Chondrocyte (in vitro differentiated cells): ENCODE data around the gene SLC2A13. TPM values are rescaled to one million over a fixed set of nuclear protein-coding genes. Genes with fewer than 3 reads are reported as not detected.
"Not testable (repeated sequence)": the region's sequence is repeated elsewhere in the genome, so short reads cannot be mapped to it uniquely, and the experiment has no call there.

Source experiments
- DNase-seq: peaks from one replicate; pipeline ENCODE4 v3.0.0; 2021; ENCODE audit warnings: mixed read lengths, low spot score
- H3K27ac Mint-ChIP-seq: one replicate; pipeline ENCODE4 v1.8.0; 2021; ENCODE audit warnings: mild to moderate bottlenecking, moderate library complexity, mixed read lengths; ENCODE audit not compliant: unreplicated experiment
- H3K27me3 Mint-ChIP-seq: 2 replicates; pipeline ENCODE4 v1.8.0; 2021; ENCODE audit warnings: low read depth, mixed read lengths
- H3K36me3 Mint-ChIP-seq: 2 replicates; pipeline ENCODE4 v1.8.0; 2021; ENCODE audit warnings: low read depth, mixed read lengths
- H3K4me1 Mint-ChIP-seq: 2 replicates; pipeline ENCODE4 v1.8.0; 2021; ENCODE audit warnings: low read depth, mild to moderate bottlenecking, mixed read lengths
- H3K4me3 Mint-ChIP-seq: one replicate; pipeline ENCODE4 v1.8.0; 2021; ENCODE audit warnings: mild to moderate bottlenecking, moderate library complexity, mixed read lengths; ENCODE audit not compliant: unreplicated experiment
- H3K9me3 Mint-ChIP-seq: 2 replicates; pipeline ENCODE4 v1.8.0; 2021; ENCODE audit warnings: low read depth, mixed read lengths
- CTCF ChIP-seq: fragments of 200-600 bp; sonication (generic); IDR thresholded peaks from 2 replicates; pipeline ENCODE4 v1.5.0; 2021; ENCODE audit warnings: antibody characterized with exemption, mild to moderate bottlenecking, moderate library complexity
- total RNA-seq: library from RNA; stranded (reverse); gene quantifications from 3 replicates; pipeline ENCODE4 v1.2.1, GENCODE V29; 2021

SLC2A13 gene
- total RNA-seq, 1 donor from 2014 or later: 14.4 TPM

- Mint-ChIP-seq H3K27ac (no peak overlapping the region), H3K36me3 (peaks cover 4% of the 10 kb centered on the region), H3K27me3 (no peaks in the 10 kb centered on the region), H3K4me3 (no peak overlapping the region), H3K9me3 (peaks cover 4% of the 10 kb centered on the region), H3K4me1 (no peaks in the 10 kb centered on the region)
- DNase-seq: no peak
- TF ChIP-seq CTCF: no peak
Observed at GRCh38 chr12:39860695-39861094, 245.2 kb downstream of the SLC2A13 start.

GRCh38 chr12:39853003-39853402 lies 252.9 kb downstream of the SLC2A13 start:
- TF ChIP-seq CTCF: no peak
- H3K9me3 Mint-ChIP-seq: peaks cover 4% of the 10 kb centered on the region
- no peak overlapping the region for H3K27ac Mint-ChIP-seq
- H3K36me3 Mint-ChIP-seq: peaks cover 6% of the 10 kb centered on the region
- DNase-seq: no peak
- no peaks in the 10 kb centered on the region for H3K27me3 Mint-ChIP-seq
- no peak overlapping the region for H3K4me3 Mint-ChIP-seq
- no peaks in the 10 kb centered on the region for H3K4me1 Mint-ChIP-seq

GRCh38 chr12:39852346-39852745 lies 253.5 kb downstream of the SLC2A13 start:
- peaks cover 6% of the 10 kb centered on the region for H3K36me3 Mint-ChIP-seq
- no peak for DNase-seq

GRCh38 chr12:39848218-39848617 lies 257.7 kb downstream of the SLC2A13 start:
- not testable (repeated sequence) for H3K27ac Mint-ChIP-seq, DNase-seq, H3K9me3 Mint-ChIP-seq, H3K27me3 Mint-ChIP-seq, H3K4me3 Mint-ChIP-seq, H3K36me3 Mint-ChIP-seq, H3K4me1 Mint-ChIP-seq

More at GRCh38 chr12:39852346-39852745, 253.5 kb downstream of the SLC2A13 start:
- H3K4me1 Mint-ChIP-seq: no peaks in the 10 kb centered on the region
- TF ChIP-seq CTCF: no peak
- H3K4me3 Mint-ChIP-seq: no peak overlapping the region
- no peaks in the 10 kb centered on the region for H3K27me3 Mint-ChIP-seq
- peaks cover 4% of the 10 kb centered on the region for H3K9me3 Mint-ChIP-seq
- H3K27ac Mint-ChIP-seq: no peak overlapping the region

GRCh38 chr12:39846971-39847650 lies 258.8 kb downstream of the SLC2A13 start:
- no peaks in the 10 kb centered on the region for H3K4me1 Mint-ChIP-seq
- peaks cover 3% of the 10 kb centered on the region for H3K36me3 Mint-ChIP-seq
- H3K27ac Mint-ChIP-seq: no peak overlapping the region
- no peak for DNase-seq
- no peaks in the 10 kb centered on the region for H3K27me3 Mint-ChIP-seq
- no peak overlapping the region for H3K4me3 Mint-ChIP-seq
- no peak for TF ChIP-seq CTCF
- peaks cover 4% of the 10 kb centered on the region for H3K9me3 Mint-ChIP-seq

- Mint-ChIP-seq H3K4me3 (no peak overlapping the region), H3K4me1 (no peaks in the 10 kb centered on the region), H3K9me3 (peaks cover 4% of the 10 kb centered on the region), H3K36me3 (peaks cover 3% of the 10 kb centered on the region), H3K27ac (no peak overlapping the region), H3K27me3 (no peaks in the 10 kb centered on the region)
- TF ChIP-seq CTCF: no peak
- DNase-seq: no peak
Observed at GRCh38 chr12:39846304-39846703, 259.6 kb downstream of the SLC2A13 start.
